HEK293 (cell line): ENCODE data around the gene C17orf67.

ENCODE experiments used
- ATF2 ChIP-seq: fragments of 450-650 bp; formaldehyde crosslinking; IDR thresholded peaks from 2 replicates; pipeline ENCODE4 v1.5.1; 2016; ENCODE audit warnings: missing biosample characterization, missing genetic modification characterization, low read depth
- BCL6B ChIP-seq: fragments of 450-650 bp; formaldehyde crosslinking; IDR thresholded peaks from 2 replicates; pipeline ENCODE4 v1.5.1; 2017; ENCODE audit warnings: missing biosample characterization, missing genetic modification characterization
- CTCF ChIP-seq: fragments of 450-650 bp; formaldehyde crosslinking; IDR thresholded peaks from 2 replicates; pipeline ENCODE4 v1.5.1; 2016; ENCODE audit warnings: missing biosample characterization, missing genetic modification characterization
- EGR2 ChIP-seq: fragments of 450-650 bp; formaldehyde crosslinking; IDR thresholded peaks from 2 replicates; pipeline ENCODE4 v1.5.1; 2016; ENCODE audit warnings: low read depth, missing biosample characterization, missing genetic modification characterization
- FEZF1 ChIP-seq: fragments of 450-650 bp; formaldehyde crosslinking; IDR thresholded peaks from 2 replicates; pipeline ENCODE4 v1.5.1; 2016; ENCODE audit warnings: missing biosample characterization, missing genetic modification characterization
- KLF7 ChIP-seq: fragments of 450-650 bp; formaldehyde crosslinking; IDR thresholded peaks from 2 replicates; pipeline ENCODE4 v1.5.1; 2016; ENCODE audit warnings: missing biosample characterization, missing genetic modification characterization, borderline replicate concordance
- KLF8 ChIP-seq: fragments of 450-650 bp; formaldehyde crosslinking; IDR thresholded peaks from 2 replicates; pipeline ENCODE4 v1.5.1; 2016; ENCODE audit warnings: missing biosample characterization, missing genetic modification characterization
- MEIS1 ChIP-seq: sonication (generic); formaldehyde crosslinking; IDR thresholded peaks from 2 replicates; pipeline ENCODE4 v1.8.1; 2022; ENCODE audit warnings: missing genetic modification reagents, mild to moderate bottlenecking, borderline replicate concordance
- PRDM10 ChIP-seq: fragments of 450-650 bp; formaldehyde crosslinking; IDR thresholded peaks from 2 replicates; pipeline ENCODE4 v1.5.1; 2016; ENCODE audit warnings: missing biosample characterization, missing genetic modification characterization
- TCF7L2 ChIP-seq: IDR thresholded peaks from 2 replicates; pipeline ENCODE4 v1.6.1; 2011; ENCODE audit warnings: low read depth, mild to moderate bottlenecking, inconsistent platforms, low read length, moderate library complexity, borderline replicate concordance
- ZNF133 ChIP-seq: fragments of 450-650 bp; formaldehyde crosslinking; IDR thresholded peaks from 2 replicates; pipeline ENCODE4 v1.5.1; 2016; ENCODE audit warnings: missing biosample characterization, missing genetic modification characterization
- ZNF274 ChIP-seq, 2 experiments: fragments of 200-500 bp in 1 of 2; fragments of 450-650 bp in 1 of 2; sonication (Bioruptor generic) in 1 of 2; formaldehyde crosslinking in 1 of 2; IDR thresholded peaks; 2 replicates each; pipeline versions ENCODE4 v1.5.1 to v1.6.1; 2014 to 2016; ENCODE audit warnings: borderline replicate concordance in 1 of 2, inconsistent platforms in 1 of 2, low read length in 1 of 2, missing biosample characterization in 1 of 2, missing genetic modification characterization in 1 of 2

- no peak for TF ChIP-seq CTCF (tag by site-specific recombination)
- TF ChIP-seq ZNF133: no peak
- no peak for TF ChIP-seq ATF2 (tag by site-specific recombination)
- no peak for TF ChIP-seq ZNF274 (IDR thresholded peaks at IDR 0.05; ENCODE audit: low read length)
- no peak for TF ChIP-seq ZNF274 (tag by site-specific recombination; IDR thresholded peaks at IDR 0.05; ENCODE audit: borderline replicate concordance)
- no peak for TF ChIP-seq KLF8 (tag by site-specific recombination)
- TF ChIP-seq FEZF1 (tag by site-specific recombination): no peak
- TF ChIP-seq KLF7 (tag by site-specific recombination): no peak
- no peak for TF ChIP-seq EGR2 (tag by site-specific recombination)
- TF ChIP-seq BCL6B: no peak
- TF ChIP-seq MEIS1 (CRISPR knock-in tag): no peak
- no peak for TF ChIP-seq PRDM10 (tag by site-specific recombination)
- TF ChIP-seq TCF7L2: no peak
Measured at GRCh38 chr17:56870081-56870651, 36.4 kb upstream of the C17orf67 start.
